ENCODE measurements around the gene RASAL1. TPM values are rescaled to one million over a fixed set of nuclear protein-coding genes. Genes with fewer than 3 reads are reported as not detected.
"Not testable (repeated sequence)": the region's sequence is repeated elsewhere in the genome, so short reads cannot be mapped to it uniquely, and the experiment has no call there.

The RASAL1 gene
- total RNA-seq, 2 experiments from 2014 or later, result 1.2 to 2.7 TPM

GRCh38 chr12:113120670-113121370 is 14.7 kb downstream of the RASAL1 start:
- no peak for ATAC-seq (ENCODE audit: poor library complexity)
- no peak for DNase-seq
- intact Hi-C loops (cut with DNase I, micrococcal nuclease), result no loop called here
- CTCF ChIA-PET, result no interaction called here
- H3K4me1 Mint-ChIP-seq (ENCODE audit: low read depth), result no peaks in the 10 kb centered on the region
- H3K27me3 Mint-ChIP-seq, result no peaks in the 10 kb centered on the region
- H3K27me3 ChIP-seq (ENCODE audit: control insufficient read depth in 1 of 2, insufficient read depth in 2 of 2, low read length in 2 of 2), result no peaks in the 10 kb centered on the region
- H3K27ac ChIP-seq (ENCODE audit: low read depth in 1 of 2, low read length in 2 of 2), result no peak overlapping the region
- no peak overlapping the region for H3K4me3 ChIP-seq (ENCODE audit: low read length)
- POLR2A ChIA-PET, result no interaction called here
- H3K9me3 ChIP-seq (ENCODE audit: control insufficient read depth in 1 of 2, insufficient read depth in 1 of 2, low read length in 2 of 2), result no peaks in the 10 kb centered on the region
- H3K4me1 ChIP-seq (ENCODE audit: insufficient read depth, low read length), result no peaks in the 10 kb centered on the region
- H3K9me3 Mint-ChIP-seq, result no peaks in the 10 kb centered on the region
- no peak for TF ChIP-seq CTCF (IDR thresholded peaks at IDR 0.05)
- H3K27ac Mint-ChIP-seq, result no peak overlapping the region
- H3K4me3 Mint-ChIP-seq, result no peak overlapping the region
- H3K36me3 Mint-ChIP-seq (ENCODE audit: low read depth), result no peaks in the 10 kb centered on the region
- no peaks in the 10 kb centered on the region for H3K36me3 ChIP-seq (ENCODE audit: insufficient read depth, low read length)

GRCh38 chr12:113119980-113120669 is 15.4 kb downstream of the RASAL1 start:
- TF ChIP-seq CTCF (IDR thresholded peaks at IDR 0.05), result no peak
- no peak overlapping the region for H3K27ac ChIP-seq (ENCODE audit: low read depth in 1 of 2, low read length in 2 of 2)
- ATAC-seq (ENCODE audit: poor library complexity) (no peak), DNase-seq (no peak)
- H3K9me3 Mint-ChIP-seq, result no peaks in the 10 kb centered on the region
- H3K36me3 Mint-ChIP-seq (ENCODE audit: low read depth), result no peaks in the 10 kb centered on the region
- H3K4me1 Mint-ChIP-seq (ENCODE audit: low read depth), result no peaks in the 10 kb centered on the region
- no peak overlapping the region for H3K4me3 Mint-ChIP-seq
- H3K27ac Mint-ChIP-seq, result no peak overlapping the region
- CTCF ChIA-PET, result no interaction called here
- H3K9me3 ChIP-seq (ENCODE audit: control insufficient read depth in 1 of 2, insufficient read depth in 1 of 2, low read length in 2 of 2), result no peaks in the 10 kb centered on the region
- H3K27me3 Mint-ChIP-seq, result no peaks in the 10 kb centered on the region
- no peaks in the 10 kb centered on the region for H3K36me3 ChIP-seq (ENCODE audit: insufficient read depth, low read length)
- H3K4me1 ChIP-seq (ENCODE audit: insufficient read depth, low read length), result no peaks in the 10 kb centered on the region
- POLR2A ChIA-PET, result no interaction called here
- H3K4me3 ChIP-seq (ENCODE audit: low read length), result no peak overlapping the region
- H3K27me3 ChIP-seq (ENCODE audit: control insufficient read depth in 1 of 2, insufficient read depth in 2 of 2, low read length in 2 of 2), result no peaks in the 10 kb centered on the region
- intact Hi-C loops (cut with DNase I, micrococcal nuclease), result no loop called here

GRCh38 chr12:113118142-113118541 is 17.4 kb downstream of the RASAL1 start:
- Mint-ChIP-seq H3K4me1 (ENCODE audit: low read depth) (no peaks in the 10 kb centered on the region), H3K27me3 (no peaks in the 10 kb centered on the region), H3K27ac (no peak overlapping the region), H3K36me3 (ENCODE audit: low read depth) (no peaks in the 10 kb centered on the region), H3K4me3 (no peak overlapping the region), H3K9me3 (no peaks in the 10 kb centered on the region)
- ChIA-PET CTCF (no interaction called here), POLR2A (no interaction called here)
- intact Hi-C loops (cut with DNase I, micrococcal nuclease), result no loop called here
- Histone ChIP-seq H3K4me3 (ENCODE audit: low read length) (no peak overlapping the region), H3K4me1 (ENCODE audit: insufficient read depth, low read length) (no peaks in the 10 kb centered on the region), H3K9me3 (ENCODE audit: control insufficient read depth in 1 of 2, insufficient read depth in 1 of 2, low read length in 2 of 2) (no peaks in the 10 kb centered on the region), H3K27me3 (ENCODE audit: control insufficient read depth in 1 of 2, insufficient read depth in 2 of 2, low read length in 2 of 2) (no peaks in the 10 kb centered on the region), H3K27ac (ENCODE audit: low read depth in 1 of 2, low read length in 2 of 2) (no peak overlapping the region), H3K36me3 (ENCODE audit: insufficient read depth, low read length) (no peaks in the 10 kb centered on the region)
- DNase-seq (no peak), ATAC-seq (ENCODE audit: poor library complexity) (no peak)
- no peak for TF ChIP-seq CTCF (IDR thresholded peaks at IDR 0.05)

- H3K9me3 ChIP-seq (ENCODE audit: control insufficient read depth in 1 of 2, insufficient read depth in 1 of 2, low read length in 2 of 2); H3K4me3 ChIP-seq (ENCODE audit: low read length); H3K36me3 ChIP-seq (ENCODE audit: insufficient read depth, low read length); DNase-seq; ATAC-seq (ENCODE audit: poor library complexity); H3K27ac ChIP-seq (ENCODE audit: low read depth in 1 of 2, low read length in 2 of 2); POLR2A ChIA-PET; H3K4me1 ChIP-seq (ENCODE audit: insufficient read depth, low read length); H3K4me3 Mint-ChIP-seq; H3K27me3 ChIP-seq (ENCODE audit: control insufficient read depth in 1 of 2, insufficient read depth in 2 of 2, low read length in 2 of 2); H3K27me3 Mint-ChIP-seq; H3K36me3 Mint-ChIP-seq (ENCODE audit: low read depth); H3K4me1 Mint-ChIP-seq (ENCODE audit: low read depth); intact Hi-C loops (cut with DNase I, micrococcal nuclease); H3K27ac Mint-ChIP-seq; H3K9me3 Mint-ChIP-seq; CTCF ChIA-PET: not testable (repeated sequence)
These were observed 17.9 kb downstream of the RASAL1 start for GRCh38 chr12:113117684-113118083.

All from CD4-positive, alpha-beta T cell (primary cell).